Measurements from ENCODE around the gene KLF6.

- TF ChIP-seq CTCF (IDR thresholded peaks at IDR 0.05 in 4 of 5, conservative IDR thresholded peaks at IDR 0.05 in 1 of 5) (no peak), POLR2A (IDR thresholded peaks at IDR 0.05) (no peak)
These were observed 15.5 kb downstream of the KLF6 start for GRCh38 chr10:3769556-3769955.

Data from gastrocnemius medialis (tissue), 4 donors.